Activated B cell treated with CpG ODN at 0.5 μM for 24 hours (primary cell): ENCODE data around the gene SLF1. TPM values are rescaled to one million over a fixed set of nuclear protein-coding genes. Genes with fewer than 3 reads are reported as not detected.

ENCODE experiments used
- ATAC-seq: fragments of 200-7000 bp; cut with Tn5 transposase; one replicate; pipeline ENCODE4 v1.10.0; 2021; ENCODE audit warnings: low read depth, mild to moderate bottlenecking, moderate library complexity
- CTCF ChIA-PET: fragments of 350-600 bp; sonication (Branson Sonifier 250); formaldehyde crosslinking; loops from one replicate; lab custom pipeline; 2021; ENCODE audit warnings: antibody characterized with exemption; lab: Charles Lee
- POLR2A ChIA-PET: fragments of 350-600 bp; sonication (Branson Sonifier 250); formaldehyde crosslinking; loops from one replicate; lab custom pipeline; 2021; ENCODE audit warnings: antibody characterized with exemption; lab: Charles Lee
- DNase-seq: peaks from one replicate; pipeline ENCODE4 v3.0.0; 2022
- H3K27ac Mint-ChIP-seq: one replicate; pipeline ENCODE4 v1.8.0; 2020; ENCODE audit warnings: mixed read lengths
- H3K27me3 Mint-ChIP-seq: one replicate; pipeline ENCODE4 v1.8.0; 2021; ENCODE audit warnings: mixed read lengths
- H3K36me3 Mint-ChIP-seq: one replicate; pipeline ENCODE4 v1.8.0; 2021; ENCODE audit warnings: low read depth, mixed read lengths
- H3K4me1 Mint-ChIP-seq: one replicate; pipeline ENCODE4 v1.8.0; 2021; ENCODE audit warnings: mixed read lengths
- H3K4me3 Mint-ChIP-seq: one replicate; pipeline ENCODE4 v1.8.0; 2020; ENCODE audit warnings: mild to moderate bottlenecking, mixed read lengths
- H3K9me3 Mint-ChIP-seq: one replicate; pipeline ENCODE4 v1.8.0; 2020; ENCODE audit warnings: mixed read lengths
- CTCF ChIP-seq: fragments of 200-600 bp; IDR thresholded peaks from one replicate; pipeline ENCODE4 v1.8.0; 2022; ENCODE audit warnings: antibody characterized with exemption, mild to moderate bottlenecking
- intact Hi-C: fragments of 100-400 bp; cut with micrococcal nuclease; formaldehyde crosslinking; loops from one replicate; pipeline ENCODE4 v1.15.1; 2024
- total RNA-seq: library from RNA; stranded (reverse); gene quantifications from 2 replicates; pipeline ENCODE4 v1.2.3, GENCODE V29; 2022

SLF1 gene
- total RNA-seq, 1 donor from 2014 or later, result 12.0 TPM

GRCh38 chr5:94595281-94595840, 23.1 kb upstream of the SLF1 start:
- intact Hi-C loops, result no loop called here
- Mint-ChIP-seq H3K27me3 (no peaks in the 10 kb centered on the region), H3K4me1 (no peaks in the 10 kb centered on the region), H3K27ac (no peak overlapping the region), H3K36me3 (no peaks in the 10 kb centered on the region), H3K9me3 (peaks cover 4% of the 10 kb centered on the region), H3K4me3 (no peak overlapping the region)
- TF ChIP-seq CTCF, result no peak
- ChIA-PET POLR2A (no interaction called here), CTCF (no interaction called here)
- DNase-seq (no peak), ATAC-seq (no peak)

- CTCF ChIA-PET, result interaction anchor here (3.2 kb wide), 1 partner anchor 124 kb away, joined by 17 read pairs; no protein-coding TSS in a partner anchor
- Mint-ChIP-seq H3K27me3 (no peaks in the 10 kb centered on the region), H3K36me3 (peaks cover 6% of the 10 kb centered on the region), H3K27ac (no peak overlapping the region), H3K4me3 (no peak overlapping the region), H3K4me1 (peaks cover 11% of the 10 kb centered on the region), H3K9me3 (no peaks in the 10 kb centered on the region)
- no peak for TF ChIP-seq CTCF
- no peak for ATAC-seq
- no peak for DNase-seq
- POLR2A ChIA-PET, result no interaction called here
- intact Hi-C loops, result loop anchor here (1.0 to 10.0 kb wide), 4 partner anchors 79 to 941 kb away; partner anchors contain the start of genes ARSK and SKIC3
These were observed 4.9 kb upstream of the SLF1 start for GRCh38 chr5:94613583-94613982.

GRCh38 chr5:94614156-94614805, 4.2 kb upstream of the SLF1 start:
- POLR2A ChIA-PET, result no interaction called here
- peaks cover 10% of the 10 kb centered on the region for H3K36me3 Mint-ChIP-seq
- DNase-seq (no peak), ATAC-seq (no peak)
- no peak for TF ChIP-seq CTCF
- H3K4me1 Mint-ChIP-seq, result peaks cover 15% of the 10 kb centered on the region
- no peak overlapping the region for H3K27ac Mint-ChIP-seq
- H3K27me3 Mint-ChIP-seq, result no peaks in the 10 kb centered on the region
- no peaks in the 10 kb centered on the region for H3K9me3 Mint-ChIP-seq
- intact Hi-C loops, result loop anchor here (5.0 to 10.0 kb wide), 2 partner anchors 78 to 941 kb away; partner anchors contain the start of genes ARSK and SKIC3
- CTCF ChIA-PET, result interaction anchor here (3.2 kb wide), 1 partner anchor 124 kb away, joined by 17 read pairs; no protein-coding TSS in a partner anchor
- H3K4me3 Mint-ChIP-seq, result no peak overlapping the region

- no peak for TF ChIP-seq CTCF
These were observed 2.6 kb upstream of the SLF1 start for GRCh38 chr5:94615862-94616261.

GRCh38 chr5:94618029-94618492, 408 bp upstream of the SLF1 start:
- peaks cover 22% of the 10 kb centered on the region for H3K4me1 Mint-ChIP-seq
- peak overlapping the region; percentile 82 for H3K27ac Mint-ChIP-seq
- TF ChIP-seq CTCF, result no peak
- no peaks in the 10 kb centered on the region for H3K27me3 Mint-ChIP-seq
- intact Hi-C loops, result loop anchor here (1.0 to 10.0 kb wide), 4 partner anchors 121 to 937 kb away; partner anchors contain the start of genes ARSK and SKIC3
- no peaks in the 10 kb centered on the region for H3K9me3 Mint-ChIP-seq
- ATAC-seq, result peak; percentile 13
- CTCF ChIA-PET, result no interaction called here
- POLR2A ChIA-PET, result no interaction called here
- DNase-seq, result no peak
- peak overlapping the region; percentile 96 for H3K4me3 Mint-ChIP-seq
- peaks cover 10% of the 10 kb centered on the region for H3K36me3 Mint-ChIP-seq

More at GRCh38 chr5:94615862-94616261, 2.6 kb upstream of the SLF1 start:
- Mint-ChIP-seq H3K36me3 (peaks cover 10% of the 10 kb centered on the region), H3K27me3 (no peaks in the 10 kb centered on the region), H3K4me3 (no peak overlapping the region), H3K4me1 (peaks cover 22% of the 10 kb centered on the region), H3K9me3 (no peaks in the 10 kb centered on the region), H3K27ac (no peak overlapping the region)
- intact Hi-C loops, result loop anchor here (5.0 to 10.0 kb wide), 2 partner anchors 236 to 939 kb away; partner anchors contain the start of genes ARSK and SKIC3
- DNase-seq (no peak), ATAC-seq (no peak)
- ChIA-PET CTCF (interaction anchor here (3.2 kb wide), 1 partner anchor 122 kb away, joined by 17 read pairs; no protein-coding TSS in a partner anchor), POLR2A (no interaction called here)
